A204.1 (cell line): ENCODE results near the gene ABCG4.
"Not testable (repeated sequence)": the region's sequence is repeated elsewhere in the genome, so short reads cannot be mapped to it uniquely, and the experiment has no call there.

Experiments used
- FAIRE-seq: peaks from 2 replicates; lab custom pipeline; 2012; peaks lifted over from hg19 to GRCh38; lab: Jason Lieb, UNC

Gene ABCG4

GRCh38 chr11:119184399-119184798, 35.5 kb downstream of the ABCG4 start:
- not testable (repeated sequence) for FAIRE-seq

- FAIRE-seq = no peak
Measured at GRCh38 chr11:119185981-119186634, 37.3 kb downstream of the ABCG4 start.

- no peak for FAIRE-seq
Measured at GRCh38 chr11:119187123-119187892, 38.5 kb downstream of the ABCG4 start.

- FAIRE-seq = no peak
Measured at GRCh38 chr11:119188067-119188466, 39.2 kb downstream of the ABCG4 start.

GRCh38 chr11:119188887-119189286, 40.0 kb downstream of the ABCG4 start:
- FAIRE-seq = no peak

GRCh38 chr11:119189393-119189792, 40.5 kb downstream of the ABCG4 start:
- no peak for FAIRE-seq

- FAIRE-seq = no peak
Measured at GRCh38 chr11:119190531-119190930, 41.7 kb downstream of the ABCG4 start.

GRCh38 chr11:119191265-119191664, 42.4 kb downstream of the ABCG4 start:
- not testable (repeated sequence) for FAIRE-seq

GRCh38 chr11:119192111-119192510, 43.3 kb downstream of the ABCG4 start:
- no peak for FAIRE-seq

GRCh38 chr11:119193001-119193400, 44.1 kb downstream of the ABCG4 start:
- no peak for FAIRE-seq

GRCh38 chr11:119193626-119194025, 44.8 kb downstream of the ABCG4 start:
- no peak for FAIRE-seq

GRCh38 chr11:119194811-119195440, 46.1 kb downstream of the ABCG4 start:
- FAIRE-seq = no peak

GRCh38 chr11:119195680-119196079, 46.8 kb downstream of the ABCG4 start:
- FAIRE-seq = no peak

GRCh38 chr11:119196833-119197483, 48.1 kb downstream of the ABCG4 start:
- FAIRE-seq = peak; percentile 93

GRCh38 chr11:119198925-119199324, 50.1 kb downstream of the ABCG4 start:
- no peak for FAIRE-seq

- FAIRE-seq = not testable (repeated sequence)
Measured at GRCh38 chr11:119201236-119201635, 52.4 kb downstream of the ABCG4 start.

GRCh38 chr11:119202554-119202953, 53.7 kb downstream of the ABCG4 start:
- no peak for FAIRE-seq

- no peak for FAIRE-seq
Measured at GRCh38 chr11:119204066-119204465, 55.2 kb downstream of the ABCG4 start.

GRCh38 chr11:119205080-119205479, 56.2 kb downstream of the ABCG4 start:
- FAIRE-seq = no peak

- FAIRE-seq = no peak
Measured at GRCh38 chr11:119205574-119206510, 57.0 kb downstream of the ABCG4 start, which contains the start of gene CBL. CBL (plus strand) TSS chr11:119206339; CDS start chr11:119206418, 79 bp downstream.
